Measurements from ENCODE around the gene METTL23. TPM values are rescaled to one million over a fixed set of nuclear protein-coding genes. Genes with fewer than 3 reads are reported as not detected.

The METTL23 gene
- total RNA-seq, 1 donor from 2014 or later, result 24.3 TPM

GRCh38 chr17:76735586-76736348 lies 9.1 kb downstream of the METTL23 start:
- Mint-ChIP-seq H3K9me3 (ENCODE audit: unreplicated experiment) (peaks cover 10% of the 10 kb centered on the region), H3K27me3 (ENCODE audit: unreplicated experiment) (peaks cover 13% of the 10 kb centered on the region), H3K4me1 (ENCODE audit: low read depth, unreplicated experiment) (peaks cover 19% of the 10 kb centered on the region), H3K36me3 (ENCODE audit: unreplicated experiment) (no peaks in the 10 kb centered on the region), H3K4me3 (ENCODE audit: unreplicated experiment) (peak overlapping the region; percentile 97), H3K27ac (ENCODE audit: unreplicated experiment) (peak overlapping the region; percentile 94)
- TF ChIP-seq CTCF (IDR thresholded peaks at IDR 0.05; ENCODE audit: partially characterized antibody, unreplicated experiment), result no peak
- no peak for DNase-seq

- peaks cover 10% of the 10 kb centered on the region for H3K9me3 Mint-ChIP-seq (ENCODE audit: unreplicated experiment)
- H3K36me3 Mint-ChIP-seq (ENCODE audit: unreplicated experiment), result no peaks in the 10 kb centered on the region
- peaks cover 19% of the 10 kb centered on the region for H3K4me1 Mint-ChIP-seq (ENCODE audit: low read depth, unreplicated experiment)
- peak overlapping the region; percentile 94 for H3K27ac Mint-ChIP-seq (ENCODE audit: unreplicated experiment)
- TF ChIP-seq CTCF (IDR thresholded peaks at IDR 0.05; ENCODE audit: partially characterized antibody, unreplicated experiment), result no peak
- peak overlapping the region; percentile 97 for H3K4me3 Mint-ChIP-seq (ENCODE audit: unreplicated experiment)
- H3K27me3 Mint-ChIP-seq (ENCODE audit: unreplicated experiment), result peaks cover 13% of the 10 kb centered on the region
- DNase-seq, result peak; percentile 86
Observed at GRCh38 chr17:76736349-76737081, 9.9 kb downstream of the METTL23 start.

GRCh38 chr17:76737082-76737675 lies 10.5 kb downstream of the METTL23 start, which contains the start of gene SRSF2:
Gene SRSF2, minus strand, starts transcription at chr17:76737331. Its CDS starts 171 bp downstream, at chr17:76737160.
- no peak for TF ChIP-seq CTCF (IDR thresholded peaks at IDR 0.05; ENCODE audit: partially characterized antibody, unreplicated experiment)
- Mint-ChIP-seq H3K36me3 (ENCODE audit: unreplicated experiment) (no peaks in the 10 kb centered on the region), H3K9me3 (ENCODE audit: unreplicated experiment) (peaks cover 10% of the 10 kb centered on the region), H3K27ac (ENCODE audit: unreplicated experiment) (peak within 1 kb of the TSS; percentile 99), H3K4me3 (ENCODE audit: unreplicated experiment) (peak within 1 kb of the TSS; percentile 97), H3K4me1 (ENCODE audit: low read depth, unreplicated experiment) (peaks cover 20% of the 10 kb centered on the region), H3K27me3 (ENCODE audit: unreplicated experiment) (peaks cover 13% of the 10 kb centered on the region)
- DNase-seq, result peak; percentile 98

- DNase-seq, result peak; percentile 94
- no peaks in the 10 kb centered on the region for H3K36me3 Mint-ChIP-seq (ENCODE audit: unreplicated experiment)
- no peak for TF ChIP-seq CTCF (IDR thresholded peaks at IDR 0.05; ENCODE audit: partially characterized antibody, unreplicated experiment)
- peaks cover 20% of the 10 kb centered on the region for H3K4me1 Mint-ChIP-seq (ENCODE audit: low read depth, unreplicated experiment)
- peak within 1 kb of the TSS; percentile 99 for H3K27ac Mint-ChIP-seq (ENCODE audit: unreplicated experiment)
- peaks cover 10% of the 10 kb centered on the region for H3K9me3 Mint-ChIP-seq (ENCODE audit: unreplicated experiment)
- H3K27me3 Mint-ChIP-seq (ENCODE audit: unreplicated experiment), result peaks cover 13% of the 10 kb centered on the region
- peak within 1 kb of the TSS; percentile 90 for H3K4me3 Mint-ChIP-seq (ENCODE audit: unreplicated experiment)
Observed at GRCh38 chr17:76737676-76738467, 11.2 kb downstream of the METTL23 start, which contains the start of gene MFSD11. Gene MFSD11, plus strand, starts transcription at chr17:76738119. Its CDS starts 234 bp downstream, at chr17:76738353.
